ENCODE results near the gene EXOSC1.
A peak's percentile ranks its signal among the peaks of the same experiment; 100 is the strongest.

EXOSC1 gene

GRCh38 chr10:97434557-97434956 lies 11.2 kb downstream of the EXOSC1 start:
- Histone ChIP-seq H2AFZ (ENCODE audit: low read depth, low read length, severe bottlenecking) (no peak overlapping the region), H3K9me3 (ENCODE audit: insufficient read depth, low read length) (no peaks in the 10 kb centered on the region), H3K27me3 (ENCODE audit: low read length) (no peaks in the 10 kb centered on the region), H3K9ac (ENCODE audit: low read length) (no peak overlapping the region), H3K9me2 (replicated peaks; ENCODE audit: insufficient read depth, low read length) (no peaks in the 10 kb centered on the region), H3K4me2 (ENCODE audit: low read depth, low read length, poor library complexity, severe bottlenecking) (no peak overlapping the region), H3K79me2 (ENCODE audit: insufficient read depth, low read length) (peaks cover 7% of the 10 kb centered on the region), H4K20me1 (ENCODE audit: low read depth, low read length) (no peaks in the 10 kb centered on the region), H3K4me3 (ENCODE audit: insufficient read depth, low read length, poor library complexity, severe bottlenecking) (no peak overlapping the region), H3F3A (ENCODE audit: insufficient read depth) (peaks cover 35% of the 10 kb centered on the region), H3K36me3 (ENCODE audit: low read length) (peaks cover 17% of the 10 kb centered on the region; the same call in 1 of the 2 replicates), H3K27ac (ENCODE audit: low read depth, low read length) (no peak overlapping the region)
- no peak for TF ChIP-seq CTCF (IDR thresholded peaks at IDR 0.05; ENCODE audit: insufficient read depth, low read length, poor library complexity, severe bottlenecking)
- TF ChIP-seq EZH2phosphoT487 (conservative IDR thresholded peaks at IDR 0.05; ENCODE audit: low read length): no peak

- Histone ChIP-seq H3K4me3 (ENCODE audit: insufficient read depth, low read length, poor library complexity, severe bottlenecking) (no peak overlapping the region), H3K4me2 (ENCODE audit: low read depth, low read length, poor library complexity, severe bottlenecking) (no peak overlapping the region), H3K27me3 (ENCODE audit: low read length) (no peaks in the 10 kb centered on the region), H3F3A (ENCODE audit: insufficient read depth) (peaks cover 35% of the 10 kb centered on the region), H3K9me2 (replicated peaks; ENCODE audit: insufficient read depth, low read length) (no peaks in the 10 kb centered on the region), H3K9ac (ENCODE audit: low read length) (no peak overlapping the region), H3K79me2 (ENCODE audit: insufficient read depth, low read length) (peaks cover 12% of the 10 kb centered on the region), H3K27ac (ENCODE audit: low read depth, low read length) (no peak overlapping the region; the same call in 1 of the 2 replicates), H3K9me3 (ENCODE audit: insufficient read depth, low read length) (no peaks in the 10 kb centered on the region), H3K36me3 (ENCODE audit: low read length) (peaks cover 21% of the 10 kb centered on the region), H2AFZ (ENCODE audit: low read depth, low read length, severe bottlenecking) (no peak overlapping the region), H4K20me1 (ENCODE audit: low read depth, low read length) (no peaks in the 10 kb centered on the region)
- no peak for TF ChIP-seq CTCF (IDR thresholded peaks at IDR 0.05; ENCODE audit: insufficient read depth, low read length, poor library complexity, severe bottlenecking)
- TF ChIP-seq EZH2phosphoT487 (conservative IDR thresholded peaks at IDR 0.05; ENCODE audit: low read length): no peak
Measured at GRCh38 chr10:97434055-97434454, 11.8 kb downstream of the EXOSC1 start.

- peak overlapping the region; percentile 95 for H3K9ac ChIP-seq (ENCODE audit: low read length)
- H4K20me1 ChIP-seq (ENCODE audit: low read depth, low read length): peaks cover 9% of the 10 kb centered on the region
- peak overlapping the region; percentile 62 for H3K27ac ChIP-seq (ENCODE audit: low read depth, low read length)
- peak overlapping the region; percentile 92 for H3K4me2 ChIP-seq (ENCODE audit: low read depth, low read length, poor library complexity, severe bottlenecking)
- H3K27me3 ChIP-seq (ENCODE audit: low read length): no peaks in the 10 kb centered on the region
- no peaks in the 10 kb centered on the region for H3K9me2 ChIP-seq (replicated peaks; ENCODE audit: insufficient read depth, low read length)
- no peaks in the 10 kb centered on the region for H3K9me3 ChIP-seq (ENCODE audit: insufficient read depth, low read length)
- peaks cover 21% of the 10 kb centered on the region for H3K36me3 ChIP-seq (ENCODE audit: low read length)
- H3K79me2 ChIP-seq (ENCODE audit: insufficient read depth, low read length): peaks cover 42% of the 10 kb centered on the region
- H3F3A ChIP-seq (ENCODE audit: insufficient read depth): peaks cover 29% of the 10 kb centered on the region
- H2AFZ ChIP-seq (ENCODE audit: low read depth, low read length, severe bottlenecking): no peak overlapping the region
- peak overlapping the region; percentile 83 for H3K4me3 ChIP-seq (ENCODE audit: insufficient read depth, low read length, poor library complexity, severe bottlenecking)
- no peak for TF ChIP-seq EZH2phosphoT487 (conservative IDR thresholded peaks at IDR 0.05; ENCODE audit: low read length)
- TF ChIP-seq CTCF (IDR thresholded peaks at IDR 0.05; ENCODE audit: insufficient read depth, low read length, poor library complexity, severe bottlenecking): no peak
Measured at GRCh38 chr10:97428572-97428981, 17.2 kb downstream of the EXOSC1 start.
